Stimulated activated CD8-positive, alpha-beta memory T cell treated with anti-CD3 and anti-CD28 coated beads, Interleukin-7, amount 100 ng/mL, for 1 hour (primary cell): ENCODE results near the gene FAM222A.

Source experiments
- DNase-seq, 2 donors: peaks; one replicate each; pipeline ENCODE4 v3.0.0-alpha.2; 2020; ENCODE audit warnings: low read depth in 2 of 2

Gene FAM222A

DNA sequence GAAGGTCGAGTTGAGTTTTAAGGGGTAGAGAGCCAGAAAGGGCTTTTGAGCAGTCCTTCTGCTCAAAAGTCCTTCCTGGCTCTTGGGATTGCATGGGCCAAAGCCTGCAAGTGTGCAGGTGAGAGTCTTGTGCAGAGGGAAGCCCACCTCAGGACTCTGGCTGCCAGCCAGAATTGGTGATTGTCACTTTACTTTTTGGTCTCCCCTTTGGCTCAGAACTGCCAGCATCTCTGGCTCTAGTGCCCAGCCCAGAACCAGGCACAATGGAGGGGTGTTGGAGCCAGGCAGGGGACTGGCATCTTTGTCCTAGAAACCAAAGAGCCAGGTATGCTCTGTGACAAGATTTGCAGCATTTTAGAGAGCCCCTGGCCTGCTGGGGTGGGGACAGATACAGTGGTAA is 23.5 kb downstream of the FAM222A start:
- DNase-seq, result no peak

DNA sequence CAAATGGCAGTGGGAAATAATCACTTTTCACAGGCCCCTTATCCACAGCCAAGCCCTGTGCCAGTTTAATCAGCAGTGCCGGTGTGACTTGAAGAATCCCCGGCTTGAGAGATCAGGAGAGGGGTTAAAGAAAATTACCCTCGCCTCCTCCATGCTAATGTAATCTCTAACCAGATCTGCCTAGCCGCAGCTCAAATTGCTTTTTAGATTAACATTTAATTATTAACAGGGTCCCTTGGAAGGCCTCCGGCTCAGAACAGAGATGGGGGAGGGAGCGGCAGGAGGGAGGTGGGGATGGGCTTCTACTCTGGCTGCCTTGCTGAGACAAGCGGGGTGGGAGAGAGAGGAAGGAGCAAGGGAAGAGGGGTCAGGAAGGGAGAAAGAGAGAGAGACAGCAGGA is 24.0 kb downstream of the FAM222A start:
- DNase-seq, result no peak

DNA sequence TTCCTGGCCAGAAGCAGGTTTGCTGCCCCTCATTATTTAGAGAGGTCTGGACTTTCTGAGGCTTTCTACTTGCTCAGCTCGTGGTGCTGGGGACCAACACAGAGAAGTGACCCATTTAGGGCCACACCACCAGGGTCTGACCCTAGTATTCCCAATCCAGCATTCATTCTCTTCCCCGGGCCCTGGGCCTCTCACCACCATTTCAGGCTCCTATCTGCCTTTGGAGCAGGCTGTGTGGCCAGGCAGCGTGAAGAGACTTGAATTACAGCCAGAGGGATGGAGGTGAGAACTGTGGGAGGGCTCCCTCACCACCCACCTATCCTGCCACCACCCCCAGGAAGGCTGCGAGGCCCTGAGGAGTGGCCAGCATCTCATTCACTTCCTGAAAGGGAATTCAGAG is 24.6 kb downstream of the FAM222A start:
- no peak for DNase-seq

- no peak for DNase-seq
Observed at GRCh38 chr12:109738878-109739665, 25.4 kb downstream of the FAM222A start.

GRCh38 chr12:109739747-109740693 is 26.4 kb downstream of the FAM222A start:
- no peak for DNase-seq

DNA sequence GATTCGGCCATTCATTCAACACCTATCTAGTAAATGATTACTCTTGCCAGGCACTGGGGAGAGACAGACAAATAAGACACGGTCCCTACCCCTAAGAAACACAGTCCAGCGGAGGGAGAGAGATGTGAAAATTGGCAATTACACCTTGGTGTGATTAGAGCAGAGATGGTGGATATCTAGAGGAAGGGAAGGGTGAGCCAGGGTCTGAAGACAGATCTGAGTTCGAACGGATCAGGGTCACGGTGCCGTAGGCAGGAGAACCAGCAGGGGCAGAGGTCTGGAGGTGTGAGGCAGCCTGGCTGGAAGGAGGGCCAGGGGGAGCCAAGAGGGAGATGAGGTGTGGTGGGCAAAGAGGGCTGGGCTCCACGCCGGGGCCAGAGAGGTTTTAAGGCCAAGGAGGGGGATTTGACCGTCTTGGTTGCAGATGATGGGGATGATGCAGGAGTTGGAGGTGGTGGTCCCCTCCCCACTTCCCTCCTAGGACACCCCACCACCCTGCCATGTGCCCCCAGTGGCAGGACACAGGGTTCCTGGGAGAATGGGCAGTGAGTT is 27.1 kb downstream of the FAM222A start:
- no peak for DNase-seq

- no peak for DNase-seq
Observed at GRCh38 chr12:109741286-109741969, 27.8 kb downstream of the FAM222A start.

DNA sequence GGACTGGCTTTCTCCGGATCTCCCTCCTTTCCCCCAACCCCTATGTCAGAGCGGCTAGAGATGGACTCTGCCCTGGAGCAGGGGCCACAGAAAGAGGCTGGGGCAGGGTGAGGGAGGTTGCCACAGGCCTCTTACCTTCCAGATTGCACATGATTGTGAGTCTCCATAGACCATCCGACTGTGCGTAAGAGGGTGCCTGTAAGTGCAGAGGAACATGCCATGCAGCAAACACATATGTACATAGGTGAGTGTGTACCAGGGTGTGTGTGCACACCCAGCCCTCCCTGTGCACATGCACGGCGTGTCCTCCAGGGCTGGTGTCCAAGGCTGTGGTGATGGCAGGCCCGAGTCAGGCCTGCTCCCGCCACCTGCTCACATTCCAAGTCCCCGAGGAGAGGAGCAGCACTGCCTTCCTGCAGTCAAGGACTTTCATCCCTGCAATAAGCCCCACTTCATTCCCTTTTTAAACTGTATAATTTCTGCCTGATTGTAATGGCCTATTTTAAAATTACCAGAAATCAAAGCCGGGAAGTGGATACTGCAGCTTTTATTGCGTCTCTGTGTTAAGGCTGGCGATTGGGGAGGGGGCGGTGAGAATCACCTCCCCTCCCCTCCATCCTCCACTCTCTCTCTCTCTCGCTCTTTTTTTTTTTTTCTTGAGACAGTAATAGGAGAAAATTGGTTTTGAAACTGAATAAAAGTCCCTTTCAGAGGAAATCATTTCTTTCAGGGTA is 28.5 kb downstream of the FAM222A start:
- no peak for DNase-seq

DNA sequence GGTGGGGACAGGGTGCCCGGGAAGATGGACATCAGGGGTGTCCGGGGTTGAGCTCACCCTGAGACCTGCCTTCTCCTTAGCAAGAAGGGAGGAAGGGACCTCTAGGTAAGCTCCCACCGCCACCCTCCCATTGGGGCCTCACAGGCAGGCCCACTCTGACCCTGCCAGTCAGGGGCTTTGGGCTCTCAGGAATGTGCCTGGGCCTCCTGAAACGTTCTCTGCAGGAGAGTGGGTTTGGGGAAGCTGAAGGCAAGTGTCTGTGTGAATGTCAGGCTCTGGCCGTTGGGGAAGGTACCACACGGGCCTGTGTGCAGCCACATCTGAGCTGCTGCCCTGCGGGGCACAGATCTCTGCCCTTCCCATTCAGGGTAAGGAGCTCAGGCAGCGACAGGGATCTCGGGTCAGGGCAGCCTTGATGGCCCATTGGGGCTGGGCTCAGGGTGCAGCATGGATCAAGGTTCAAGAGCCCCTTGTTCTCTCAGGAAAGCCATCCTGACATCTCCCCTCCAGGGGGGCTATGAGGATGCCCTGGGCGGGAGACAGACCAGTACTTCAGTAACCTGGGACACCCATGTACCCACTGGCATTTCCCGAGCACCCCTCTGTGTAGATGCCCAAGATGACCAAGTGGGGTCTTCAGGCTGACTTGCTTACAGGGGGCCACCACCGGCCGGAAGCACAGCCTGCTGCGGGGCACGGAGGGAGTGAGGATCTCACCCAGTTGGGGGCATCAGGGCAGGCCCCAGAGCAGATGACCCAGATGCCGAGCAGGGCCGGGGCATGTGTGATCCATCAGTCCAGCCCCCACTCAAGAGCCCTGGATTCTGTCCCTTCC is 29.7 kb downstream of the FAM222A start:
- DNase-seq, result no peak

DNA sequence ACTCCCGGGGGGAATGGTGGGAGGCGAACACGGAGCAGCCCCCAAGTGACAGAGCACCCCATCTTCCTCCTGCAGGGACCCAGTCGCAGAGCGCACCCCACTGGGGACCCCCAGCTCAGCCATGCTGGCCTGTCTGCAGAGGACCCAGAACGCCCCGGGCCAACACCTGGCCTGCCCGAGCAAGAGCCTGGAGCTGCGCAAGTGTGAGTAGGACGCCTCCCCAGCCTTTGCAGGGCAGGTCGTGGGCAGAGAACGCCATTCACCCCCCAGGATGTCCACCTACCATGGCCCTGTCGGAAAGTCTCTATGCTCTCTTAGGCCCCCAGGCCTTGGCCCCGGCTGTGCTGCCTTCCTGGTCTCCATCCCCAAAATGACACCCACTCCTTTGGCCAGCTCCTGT is 30.4 kb downstream of the FAM222A start:
- DNase-seq, result no peak

- no peak for DNase-seq
Observed at GRCh38 chr12:109744986-109745942, 31.6 kb downstream of the FAM222A start.

DNA sequence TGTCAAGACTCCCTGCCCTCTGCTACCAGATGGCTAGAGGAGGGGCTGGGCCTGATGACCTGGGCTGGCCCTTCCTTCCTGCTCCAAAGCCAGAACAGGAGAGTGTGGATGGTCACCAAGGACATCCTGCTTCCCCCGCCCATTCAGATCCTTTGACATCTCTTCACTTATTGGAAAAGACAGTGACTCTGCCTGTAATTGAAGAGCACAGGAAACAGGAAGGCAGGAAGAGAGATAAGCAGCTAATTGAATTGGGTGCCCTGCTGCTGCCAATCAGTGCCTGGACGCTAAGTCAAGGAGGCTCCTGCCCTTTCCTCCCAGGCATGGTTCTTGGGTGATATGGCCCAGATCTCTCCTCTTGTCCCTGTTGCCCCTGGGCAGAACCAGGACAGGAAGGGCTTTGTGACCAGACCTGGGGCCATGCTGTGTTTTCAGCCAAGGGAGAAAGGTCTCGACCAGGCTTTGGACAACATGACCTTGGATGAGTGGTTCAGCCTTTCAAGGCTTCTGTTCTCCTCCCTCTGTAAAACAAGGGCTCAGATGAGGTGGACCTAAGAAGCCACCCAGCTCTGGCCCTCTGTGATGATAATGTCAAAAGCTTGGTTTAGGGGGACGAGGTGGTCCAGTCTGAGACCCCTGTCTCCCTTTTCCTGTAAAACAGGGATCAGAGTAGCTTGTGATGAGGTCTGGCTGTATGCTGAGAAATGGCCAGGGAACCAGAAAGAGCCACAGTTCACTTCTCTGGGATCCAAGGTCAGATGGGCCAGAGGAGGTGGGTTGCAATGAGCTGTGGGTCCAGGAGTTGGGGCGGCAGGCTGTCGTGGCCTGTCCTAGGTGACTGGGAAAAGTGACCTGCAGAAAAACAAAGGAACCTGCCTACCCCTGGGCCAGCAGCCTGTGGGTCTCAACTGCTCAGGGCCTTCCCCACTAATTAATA is 38.8 kb downstream of the FAM222A start:
- DNase-seq, result no peak

DNA sequence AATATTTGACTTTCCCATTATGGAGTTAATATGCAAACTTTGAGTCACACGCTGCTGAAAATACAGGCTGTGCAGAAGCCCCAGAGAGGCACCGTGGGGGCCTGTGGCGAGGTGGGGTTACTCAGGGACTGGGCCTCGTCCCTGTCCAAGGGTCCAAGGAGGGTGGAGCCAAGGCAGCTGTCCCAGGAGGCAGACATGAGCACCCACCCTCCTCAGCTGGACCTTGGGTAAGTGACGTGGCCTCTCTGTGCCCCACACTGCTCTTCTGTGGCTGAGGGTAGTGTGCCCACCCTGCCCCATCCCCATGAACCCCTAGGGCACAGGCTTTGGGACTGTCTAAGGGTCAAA is 39.4 kb downstream of the FAM222A start:
- DNase-seq, result no peak

GRCh38 chr12:109753959-109754358 is 40.3 kb downstream of the FAM222A start:
- DNase-seq, result no peak

DNA sequence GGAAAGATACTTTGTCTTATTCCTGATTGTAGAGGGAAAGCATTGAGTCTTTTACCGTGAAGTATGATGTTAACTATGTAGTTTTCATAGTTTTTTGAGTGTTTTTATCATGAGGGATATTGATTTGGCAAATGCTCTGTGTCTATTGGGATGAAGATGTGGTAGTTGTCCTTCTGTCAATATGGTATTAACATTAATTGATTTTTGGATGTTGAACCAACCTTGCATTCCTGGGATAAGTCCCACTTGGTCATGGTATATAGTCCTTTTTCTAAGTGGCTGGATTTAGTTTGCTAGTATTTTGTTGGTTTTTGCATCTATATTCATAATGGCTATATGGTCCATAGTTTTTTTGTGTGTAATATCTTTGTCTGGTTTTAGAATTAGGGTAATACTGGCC is 42.8 kb downstream of the FAM222A start:
- DNase-seq, result no peak

DNA sequence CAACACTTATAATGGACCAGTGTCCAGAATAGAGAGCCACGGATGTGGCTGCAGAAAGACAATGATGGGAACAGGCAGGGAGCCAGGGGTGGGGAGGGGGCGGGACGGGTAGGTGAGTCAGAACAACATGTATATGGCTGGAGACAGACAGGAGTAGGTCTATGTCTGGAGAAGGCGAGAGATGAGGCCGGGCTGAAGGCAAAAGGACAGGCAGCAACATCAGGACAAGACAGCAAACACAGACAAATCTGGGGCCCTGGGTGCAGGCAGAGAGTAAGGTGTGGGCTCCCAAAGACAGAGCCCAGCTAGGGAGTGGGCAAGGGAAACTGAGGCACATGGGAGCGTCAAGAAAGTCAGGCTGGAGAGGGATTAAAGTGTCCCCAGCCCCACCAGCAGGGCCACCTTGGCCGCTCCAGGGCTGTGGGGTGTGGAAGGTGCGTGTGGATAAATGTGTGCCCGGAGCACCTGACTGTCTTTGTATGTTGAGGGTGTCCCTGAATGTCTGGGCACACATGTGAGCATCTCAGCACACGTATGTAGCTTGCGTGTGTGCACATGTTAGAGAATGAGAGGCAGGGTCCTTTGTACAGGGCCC is 44.1 kb downstream of the FAM222A start:
- no peak for DNase-seq
